Measurements from ENCODE around the gene DBT.

DNA sequence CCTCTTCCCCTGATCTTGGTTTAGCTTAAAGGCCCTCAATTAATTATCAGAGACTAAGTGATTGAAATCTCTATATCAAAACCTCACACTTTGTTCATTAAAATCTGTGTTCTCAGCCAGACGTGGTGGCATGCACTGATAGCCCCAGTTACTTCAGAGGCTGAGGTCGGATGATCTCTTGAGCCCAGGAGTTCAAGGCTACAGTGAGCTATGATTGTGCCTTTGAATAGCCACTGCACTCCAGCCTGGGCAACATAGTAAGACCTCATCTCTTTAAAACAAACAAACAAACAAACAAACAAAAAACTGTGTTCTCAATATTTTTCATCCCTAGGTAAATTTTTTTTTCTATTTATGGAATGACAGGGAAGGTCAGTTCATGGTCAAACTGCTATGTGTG, 98.0 kb downstream of the DBT start:
- TF ChIP-seq CTCF (IDR thresholded peaks at IDR 0.05; ENCODE audit: insufficient read depth, low read length, poor library complexity, severe bottlenecking), result no peak
- TF ChIP-seq EZH2phosphoT487 (conservative IDR thresholded peaks at IDR 0.05; ENCODE audit: low read length), result no peak

Data from SU-DHL-6 (cell line).